ENCODE measurements around the gene C2CD2. TPM values are rescaled to one million over a fixed set of nuclear protein-coding genes. Genes with fewer than 3 reads are reported as not detected.
A peak's percentile ranks its signal among the peaks of the same experiment; 100 is the strongest.

C2CD2 gene
- polyA plus RNA-seq, 1 donor, result 15.2 TPM

DNA sequence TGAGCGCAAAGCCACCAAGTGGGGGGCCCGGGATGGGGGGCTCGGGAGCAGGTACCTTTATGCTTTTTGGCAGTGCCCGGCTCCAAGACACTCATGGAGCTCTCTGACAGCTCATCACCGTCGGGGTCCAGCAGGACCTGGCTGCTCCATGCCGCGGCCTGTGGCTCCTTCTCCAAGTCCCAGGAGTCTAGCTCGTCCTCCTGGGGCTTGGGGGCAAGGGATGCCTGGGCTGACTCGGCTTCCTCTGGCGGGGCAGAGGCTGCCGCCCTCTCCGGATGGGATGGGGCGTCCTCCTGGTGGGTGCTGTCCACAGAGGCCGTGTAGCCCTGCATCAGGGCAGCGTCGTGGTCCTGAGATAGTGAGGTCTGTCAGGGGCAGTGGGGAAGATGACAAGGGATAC lies 54.8 kb downstream of the C2CD2 start:
- Histone ChIP-seq H3K27ac (ENCODE audit: low read length) (no peak overlapping the region), H3K36me3 (ENCODE audit: control insufficient read depth, insufficient read depth, low read length) (peaks cover 29% of the 10 kb centered on the region), H3K4me3 (ENCODE audit: low read length) (no peak overlapping the region), H3K4me1 (ENCODE audit: control insufficient read depth, insufficient read depth, low read length) (no peaks in the 10 kb centered on the region), H3K27me3 (ENCODE audit: control insufficient read depth, insufficient read depth, low read length) (no peaks in the 10 kb centered on the region), H3K9me3 (ENCODE audit: control insufficient read depth, low read depth, low read length) (no peaks in the 10 kb centered on the region)
- no peak for DNase-seq
- WGBS (ENCODE audit: insufficient coverage, low lambda C conversion rate), result no CpG with 5 or more reads among the region's 17 CpGs

DNA sequence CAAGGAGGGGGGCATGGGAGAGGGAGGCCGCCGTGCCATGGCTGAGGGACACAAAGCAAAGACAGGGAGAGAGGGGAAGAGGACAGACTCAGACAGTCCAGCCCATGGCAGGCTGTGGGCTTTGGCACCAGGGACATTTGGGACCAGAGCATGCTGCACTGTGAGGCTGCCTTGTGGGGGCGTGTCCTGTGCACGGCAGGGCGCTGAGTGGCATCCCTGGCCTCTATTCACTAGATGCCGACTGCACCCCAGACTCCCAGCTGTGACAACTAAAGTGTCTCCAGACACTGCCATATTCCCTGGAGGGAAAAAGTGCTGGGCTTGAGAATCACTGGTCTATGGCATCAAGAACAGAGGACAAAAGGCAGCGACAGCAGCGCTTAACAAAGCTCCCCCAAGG lies 56.1 kb downstream of the C2CD2 start:
- H3K4me3 ChIP-seq (ENCODE audit: low read length), result no peak overlapping the region
- H3K9me3 ChIP-seq (ENCODE audit: control insufficient read depth, low read depth, low read length), result no peaks in the 10 kb centered on the region
- H3K4me1 ChIP-seq (ENCODE audit: control insufficient read depth, insufficient read depth, low read length), result no peaks in the 10 kb centered on the region
- peaks cover 30% of the 10 kb centered on the region for H3K36me3 ChIP-seq (ENCODE audit: control insufficient read depth, insufficient read depth, low read length)
- no peak overlapping the region for H3K27ac ChIP-seq (ENCODE audit: low read length)
- no peaks in the 10 kb centered on the region for H3K27me3 ChIP-seq (ENCODE audit: control insufficient read depth, insufficient read depth, low read length)
- no CpG with 5 or more reads among the region's 8 CpGs for WGBS (ENCODE audit: insufficient coverage, low lambda C conversion rate)
- DNase-seq, result no peak

DNA sequence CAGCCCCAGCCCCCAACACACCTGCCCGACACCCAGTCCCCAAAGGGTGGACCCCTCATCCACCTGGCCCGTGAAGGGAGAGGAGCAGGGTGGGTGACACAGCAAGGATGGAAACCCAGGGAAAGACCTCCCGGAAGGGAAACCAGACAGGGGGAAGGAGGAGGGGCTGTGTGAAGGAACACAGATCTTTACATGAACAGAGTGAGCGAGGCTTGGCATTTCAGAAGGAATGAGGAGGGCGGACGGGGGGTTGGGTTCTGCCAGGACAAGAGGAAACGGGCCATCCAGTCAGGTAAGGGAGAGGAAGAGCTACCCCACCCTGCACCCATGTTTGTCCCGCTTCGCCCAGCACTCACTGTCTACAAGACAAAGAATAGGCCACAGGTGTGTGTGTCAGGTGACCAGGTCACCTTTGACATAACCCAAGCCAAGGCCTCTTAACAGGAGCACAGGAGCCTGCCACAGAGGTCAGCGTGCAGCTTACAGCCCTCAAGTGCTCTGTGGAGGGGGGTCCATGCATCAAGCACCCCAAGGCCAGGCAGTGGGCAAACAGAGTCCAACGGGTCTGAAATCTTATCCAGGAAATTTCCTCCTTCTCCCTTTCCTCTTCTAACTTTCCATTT lies 56.7 kb downstream of the C2CD2 start:
- Histone ChIP-seq H3K27me3 (ENCODE audit: control insufficient read depth, insufficient read depth, low read length) (no peaks in the 10 kb centered on the region), H3K9me3 (ENCODE audit: control insufficient read depth, low read depth, low read length) (no peaks in the 10 kb centered on the region), H3K27ac (ENCODE audit: low read length) (no peak overlapping the region), H3K4me1 (ENCODE audit: control insufficient read depth, insufficient read depth, low read length) (no peaks in the 10 kb centered on the region), H3K36me3 (ENCODE audit: control insufficient read depth, insufficient read depth, low read length) (peaks cover 29% of the 10 kb centered on the region), H3K4me3 (ENCODE audit: low read length) (no peak overlapping the region)
- 60% methylated on average over 1 of the region's 11 CpGs for WGBS (ENCODE audit: insufficient coverage, low lambda C conversion rate)
- DNase-seq, result no peak

DNA sequence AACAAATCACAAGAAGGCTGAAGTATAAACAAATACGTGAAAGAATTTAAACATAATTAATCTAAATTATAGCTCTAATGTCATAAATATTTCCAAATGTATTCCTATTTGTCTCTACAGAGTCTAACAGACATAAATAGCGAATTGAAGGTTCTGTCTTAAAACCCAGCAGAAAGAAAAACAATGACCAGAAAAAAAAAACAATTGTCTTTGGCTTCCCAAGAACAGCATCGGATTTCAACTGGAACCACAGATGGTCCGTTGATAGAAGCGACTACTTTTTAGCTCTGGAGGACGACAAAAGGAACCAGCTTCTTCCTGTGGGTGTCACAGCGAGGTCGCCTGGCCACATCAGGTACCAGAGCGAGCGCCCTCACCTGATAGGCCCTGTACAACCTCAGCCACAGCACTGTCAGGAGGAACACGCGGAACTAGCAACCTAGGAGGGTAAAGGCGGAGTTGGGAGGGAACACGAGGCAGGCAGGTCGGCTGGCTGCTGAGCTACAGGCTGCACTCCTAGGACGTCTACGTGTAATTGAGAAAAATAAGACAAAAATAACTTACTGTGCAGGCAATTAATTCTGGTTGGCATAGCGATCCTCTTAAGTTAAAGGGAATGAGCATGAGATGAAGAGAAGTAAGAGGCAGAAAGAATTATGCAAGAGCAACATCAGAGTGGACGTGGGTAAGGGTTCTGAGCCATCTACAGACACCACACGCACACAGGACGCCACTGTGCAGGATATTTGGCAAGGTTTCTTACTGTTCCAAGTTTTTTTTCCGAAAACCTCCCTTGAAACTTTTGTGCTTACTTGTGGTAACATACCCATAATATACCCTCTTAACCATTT lies 58.0 kb downstream of the C2CD2 start:
- 94% methylated on average over 2 of the region's 22 CpGs for WGBS (ENCODE audit: insufficient coverage, low lambda C conversion rate)
- Histone ChIP-seq H3K36me3 (ENCODE audit: control insufficient read depth, insufficient read depth, low read length) (peaks cover 25% of the 10 kb centered on the region), H3K4me3 (ENCODE audit: low read length) (no peak overlapping the region), H3K9me3 (ENCODE audit: control insufficient read depth, low read depth, low read length) (no peaks in the 10 kb centered on the region), H3K27me3 (ENCODE audit: control insufficient read depth, insufficient read depth, low read length) (no peaks in the 10 kb centered on the region), H3K4me1 (ENCODE audit: control insufficient read depth, insufficient read depth, low read length) (no peaks in the 10 kb centered on the region), H3K27ac (ENCODE audit: low read length) (no peak overlapping the region)
- no peak for DNase-seq

DNA sequence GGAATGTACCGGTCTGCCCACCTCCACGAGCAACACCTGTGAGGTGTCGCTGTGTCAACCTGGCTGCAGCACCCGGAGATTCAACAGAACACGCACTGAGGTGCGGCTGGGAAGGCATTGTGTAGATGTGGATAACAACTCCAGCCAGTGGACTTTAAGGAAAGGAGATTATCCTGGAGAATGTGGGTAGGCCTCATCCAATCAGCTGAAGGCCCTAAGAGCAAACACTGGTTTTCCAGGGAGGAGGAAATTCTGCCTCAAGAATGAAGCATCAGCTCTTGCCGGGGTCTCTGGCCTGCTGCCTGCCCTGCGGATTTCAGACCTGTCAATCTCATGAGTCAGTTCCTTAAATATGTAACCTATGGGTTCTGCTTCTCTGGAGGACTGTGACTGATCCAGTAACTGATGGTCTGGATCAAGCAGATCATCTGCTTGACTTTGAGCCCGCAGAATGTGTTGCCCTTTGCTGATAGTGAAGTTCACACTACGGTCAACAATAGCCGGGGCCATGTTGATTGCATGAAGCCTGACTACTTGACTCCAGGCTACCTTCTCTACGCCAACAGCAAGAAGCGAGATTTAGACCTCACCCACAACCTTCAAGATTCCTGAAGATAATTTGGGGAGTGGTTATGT lies 58.8 kb downstream of the C2CD2 start:
- H3K9me3 ChIP-seq (ENCODE audit: control insufficient read depth, low read depth, low read length), result no peaks in the 10 kb centered on the region
- no peak overlapping the region for H3K27ac ChIP-seq (ENCODE audit: low read length)
- no peaks in the 10 kb centered on the region for H3K4me1 ChIP-seq (ENCODE audit: control insufficient read depth, insufficient read depth, low read length)
- H3K27me3 ChIP-seq (ENCODE audit: control insufficient read depth, insufficient read depth, low read length), result no peaks in the 10 kb centered on the region
- no peak for DNase-seq
- no CpG with 5 or more reads among the region's 13 CpGs for WGBS (ENCODE audit: insufficient coverage, low lambda C conversion rate)
- H3K36me3 ChIP-seq (ENCODE audit: control insufficient read depth, insufficient read depth, low read length), result peaks cover 25% of the 10 kb centered on the region
- no peak overlapping the region for H3K4me3 ChIP-seq (ENCODE audit: low read length)

- H3K4me3 ChIP-seq (ENCODE audit: low read length), result no peak overlapping the region
- peaks cover 25% of the 10 kb centered on the region for H3K36me3 ChIP-seq (ENCODE audit: control insufficient read depth, insufficient read depth, low read length)
- WGBS (ENCODE audit: insufficient coverage, low lambda C conversion rate), result 80% methylated on average over 1 of the region's 9 CpGs
- no peaks in the 10 kb centered on the region for H3K27me3 ChIP-seq (ENCODE audit: control insufficient read depth, insufficient read depth, low read length)
- no peak for DNase-seq
- H3K27ac ChIP-seq (ENCODE audit: low read length), result no peak overlapping the region
- no peaks in the 10 kb centered on the region for H3K4me1 ChIP-seq (ENCODE audit: control insufficient read depth, insufficient read depth, low read length)
- no peaks in the 10 kb centered on the region for H3K9me3 ChIP-seq (ENCODE audit: control insufficient read depth, low read depth, low read length)
These were observed 59.3 kb downstream of the C2CD2 start for GRCh38 chr21:41894511-41894910.

DNA sequence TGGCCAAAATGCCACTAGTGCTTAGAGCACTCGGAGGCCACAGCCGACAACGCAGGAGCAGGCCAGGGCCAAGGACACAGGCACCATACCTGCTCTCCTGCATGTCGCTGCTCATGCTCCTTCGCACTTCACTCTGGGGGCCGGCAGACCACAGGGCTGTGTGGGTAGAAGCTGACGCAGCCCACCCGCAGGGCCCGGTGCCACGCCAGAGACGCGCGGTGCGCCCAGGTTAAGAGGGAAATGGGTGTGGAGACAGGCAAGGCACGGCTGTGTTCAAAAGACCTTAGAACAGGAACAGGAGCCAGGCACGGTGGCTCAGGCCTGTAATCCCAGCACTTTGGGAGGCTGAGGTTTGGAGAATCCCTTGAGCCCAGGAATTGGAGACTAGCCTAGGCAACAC lies 61.1 kb downstream of the C2CD2 start:
- H3K4me1 ChIP-seq (ENCODE audit: control insufficient read depth, insufficient read depth, low read length), result no peaks in the 10 kb centered on the region
- no peaks in the 10 kb centered on the region for H3K27me3 ChIP-seq (ENCODE audit: control insufficient read depth, insufficient read depth, low read length)
- H3K36me3 ChIP-seq (ENCODE audit: control insufficient read depth, insufficient read depth, low read length), result peaks cover 17% of the 10 kb centered on the region
- H3K4me3 ChIP-seq (ENCODE audit: low read length), result no peak overlapping the region
- DNase-seq, result no peak
- no peak overlapping the region for H3K27ac ChIP-seq (ENCODE audit: low read length)
- no peaks in the 10 kb centered on the region for H3K9me3 ChIP-seq (ENCODE audit: control insufficient read depth, low read depth, low read length)
- no CpG with 5 or more reads among the region's 16 CpGs for WGBS (ENCODE audit: insufficient coverage, low lambda C conversion rate)

- H3K9me3 ChIP-seq (ENCODE audit: control insufficient read depth, low read depth, low read length), result no peaks in the 10 kb centered on the region
- DNase-seq, result peak in 1 of 2 donors; percentile 12
- no peak overlapping the region for H3K27ac ChIP-seq (ENCODE audit: low read length)
- H3K4me1 ChIP-seq (ENCODE audit: control insufficient read depth, insufficient read depth, low read length), result no peaks in the 10 kb centered on the region
- H3K27me3 ChIP-seq (ENCODE audit: control insufficient read depth, insufficient read depth, low read length), result no peaks in the 10 kb centered on the region
- WGBS (ENCODE audit: insufficient coverage, low lambda C conversion rate), result no CpG with 5 or more reads among the region's 5 CpGs
- peaks cover 18% of the 10 kb centered on the region for H3K36me3 ChIP-seq (ENCODE audit: control insufficient read depth, insufficient read depth, low read length)
- no peak overlapping the region for H3K4me3 ChIP-seq (ENCODE audit: low read length)
These were observed 62.7 kb downstream of the C2CD2 start for GRCh38 chr21:41891132-41891531.

GRCh38 chr21:41890355-41890754 lies 63.5 kb downstream of the C2CD2 start:
- Histone ChIP-seq H3K9me3 (ENCODE audit: control insufficient read depth, low read depth, low read length) (no peaks in the 10 kb centered on the region), H3K27me3 (ENCODE audit: control insufficient read depth, insufficient read depth, low read length) (no peaks in the 10 kb centered on the region), H3K4me3 (ENCODE audit: low read length) (no peak overlapping the region), H3K36me3 (ENCODE audit: control insufficient read depth, insufficient read depth, low read length) (peaks cover 18% of the 10 kb centered on the region), H3K4me1 (ENCODE audit: control insufficient read depth, insufficient read depth, low read length) (no peaks in the 10 kb centered on the region), H3K27ac (ENCODE audit: low read length) (no peak overlapping the region)
- 73% methylated on average over 3 of the region's 6 CpGs for WGBS (ENCODE audit: insufficient coverage, low lambda C conversion rate)
- no peak for DNase-seq

DNA sequence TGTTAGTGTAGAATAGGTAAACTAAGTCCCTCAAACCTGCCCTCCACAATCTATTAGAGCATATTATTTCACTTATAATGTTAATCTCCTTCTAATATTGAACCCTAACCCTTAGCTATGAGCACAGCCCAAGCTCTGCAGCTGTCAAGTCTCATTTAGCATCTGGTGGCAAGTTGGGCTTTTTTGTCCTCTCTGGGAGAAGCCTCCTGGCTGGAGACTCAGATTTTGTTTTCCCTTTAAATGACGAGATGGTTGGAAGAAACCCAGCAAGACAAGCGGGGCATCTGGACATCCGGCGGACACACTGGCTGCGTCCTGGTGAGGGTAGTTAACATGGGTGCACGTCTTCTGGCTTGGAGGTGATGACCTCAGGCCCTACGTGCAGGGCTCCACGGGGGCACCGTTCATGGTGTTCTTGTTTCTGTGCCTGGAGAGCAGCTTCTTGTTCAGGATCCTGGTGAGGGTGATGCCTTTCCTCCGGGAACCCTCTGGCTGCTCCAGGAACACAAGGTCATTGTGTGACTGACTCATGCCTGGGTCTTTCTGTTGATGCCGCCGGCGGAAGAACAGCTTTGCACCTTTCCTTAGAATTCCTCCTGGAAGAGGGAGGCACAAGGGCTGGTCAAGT lies 65.0 kb downstream of the C2CD2 start:
- H3K27me3 ChIP-seq (ENCODE audit: control insufficient read depth, insufficient read depth, low read length), result no peaks in the 10 kb centered on the region
- H3K4me1 ChIP-seq (ENCODE audit: control insufficient read depth, insufficient read depth, low read length), result no peaks in the 10 kb centered on the region
- peaks cover 16% of the 10 kb centered on the region for H3K36me3 ChIP-seq (ENCODE audit: control insufficient read depth, insufficient read depth, low read length)
- no peak overlapping the region for H3K4me3 ChIP-seq (ENCODE audit: low read length)
- H3K27ac ChIP-seq (ENCODE audit: low read length), result no peak overlapping the region
- H3K9me3 ChIP-seq (ENCODE audit: control insufficient read depth, low read depth, low read length), result no peaks in the 10 kb centered on the region
- no peak for DNase-seq
- WGBS (ENCODE audit: insufficient coverage, low lambda C conversion rate), result no CpG with 5 or more reads among the region's 13 CpGs

Data from large intestine (tissue), 3 donors.